A549 (cell line): ENCODE results near the gene CYP1A2. TPM values are rescaled to one million over a fixed set of nuclear protein-coding genes. Genes with fewer than 3 reads are reported as not detected.

Experiments
- ATAC-seq, 2 experiments: fragments of 200-7000 bp in 1 of 2; fragments of >200 bp in 1 of 2; cut with Nextera tagmentation in 1 of 2; cut with Tn5 transposase in 1 of 2; 3 replicates each; pipeline versions ENCODE4 v1.8.0 to v1.9.1; 2018 to 2020; ENCODE audit warnings: mild to moderate bottlenecking in 1 of 2, moderate library complexity in 1 of 2
- CTCF ChIA-PET: fragments of 300-600 bp; sonication (Branson Sonifier 250); formaldehyde crosslinking; extraction: SDS; loops from one replicate; lab custom pipeline; 2021; ENCODE audit warnings: antibody characterized with exemption, inconsistent platforms; lab: Yijun Ruan, JAX
- POLR2A ChIA-PET: fragments of 350-600 bp; formaldehyde crosslinking; extraction: SDS; loops from one replicate; lab custom pipeline; 2021; ENCODE audit warnings: antibody characterized with exemption, inconsistent platforms; lab: Yijun Ruan, JAX
- DNase-seq, 2 experiments: peaks; one replicate each; pipeline versions ENCODE4 v3.0.0 to v3.0.0-alpha.2; 2011 to 2016; ENCODE audit warnings: low read depth in 1 of 2, low spot score in 1 of 2
- FAIRE-seq: peaks from 2 replicates; lab custom pipeline; 2011; peaks lifted over from hg19 to GRCh38; lab: Jason Lieb, UNC
- H3K27ac ChIP-seq, 2 experiments: fragments of >200 bp; sonication (Bioruptor Twin); formaldehyde crosslinking; 3 replicates each; pipeline ENCODE4 v1.5.1; 2016 to 2017
- H3K4me1 ChIP-seq: fragments of >200 bp; sonication (Bioruptor Twin); formaldehyde crosslinking; 3 replicates; pipeline ENCODE4 v1.6.1; 2016
- H3K4me2 ChIP-seq: fragments of >200 bp; sonication (Bioruptor Twin); formaldehyde crosslinking; 3 replicates; pipeline ENCODE4 v1.6.1; 2016
- H3K4me3 ChIP-seq: fragments of >200 bp; sonication (Bioruptor Twin); formaldehyde crosslinking; 3 replicates; pipeline ENCODE4 v1.5.1; 2016
- H3K9me3 ChIP-seq: fragments of >200 bp; sonication (Bioruptor Twin); formaldehyde crosslinking; 3 replicates; pipeline ENCODE4 v1.6.1; 2016
- CHD4 ChIP-seq: fragments of 200-600 bp; sonication (generic); IDR thresholded peaks from 2 replicates; pipeline ENCODE4 v1.6.1; 2016; ENCODE audit warnings: antibody characterized with exemption, mild to moderate bottlenecking, borderline replicate concordance
- EHMT2 ChIP-seq: fragments of 200-600 bp; sonication (generic); IDR thresholded peaks from 2 replicates; pipeline ENCODE4 v1.6.1; 2016; ENCODE audit warnings: antibody characterized with exemption, low read depth, mild to moderate bottlenecking, moderate library complexity
- ESRRA ChIP-seq: fragments of 150-350 bp; IDR thresholded peaks from 2 replicates; pipeline ENCODE4 v1.6.1; 2014; ENCODE audit warnings: mild to moderate bottlenecking, low read length, borderline replicate concordance
- FOXS1 ChIP-seq: fragments of 250-450 bp; sonication (Bioruptor Pico); IDR thresholded peaks from 2 replicates; pipeline ENCODE4 v1.5.0; 2020; ENCODE audit warnings: mild to moderate bottlenecking, moderate library complexity
- HEYL ChIP-seq: fragments of 250-450 bp; sonication (Bioruptor Pico); IDR thresholded peaks from 2 replicates; pipeline ENCODE4 v1.8.0; 2021; ENCODE audit warnings: mild to moderate bottlenecking, moderate library complexity
- HOXB5 ChIP-seq: fragments of 250-450 bp; sonication (Bioruptor Pico); IDR thresholded peaks from 2 replicates; pipeline ENCODE4 v1.5.0; 2020; ENCODE audit warnings: mild to moderate bottlenecking, moderate library complexity
- JUN ChIP-seq, 2 experiments: fragments of >200 bp; sonication (Bioruptor Twin); formaldehyde crosslinking; IDR thresholded peaks; 2 replicates in 1 of 2; 3 replicates in 1 of 2; pipeline ENCODE4 v1.6.1; 2016 to 2017
- KDM5A ChIP-seq: fragments of 200-600 bp; sonication (generic); IDR thresholded peaks from 2 replicates; pipeline ENCODE4 v1.6.1; 2016; ENCODE audit warnings: antibody characterized with exemption, mild to moderate bottlenecking
- MAZ ChIP-seq: fragments of 150-350 bp; IDR thresholded peaks from 2 replicates; pipeline ENCODE4 v1.6.1; 2014; ENCODE audit warnings: antibody characterized with exemption, low read depth, low read length, borderline replicate concordance
- NR3C1 ChIP-seq: fragments of >200 bp; sonication (Bioruptor Twin); formaldehyde crosslinking; IDR thresholded peaks from 3 replicates; pipeline ENCODE4 v1.6.1; 2017
- POLR2AphosphoS2 ChIP-seq: conservative IDR thresholded peaks from 2 replicates; pipeline ENCODE4 v1.6.1; 2012; ENCODE audit warnings: low read length, improper control_type of control experiment, inconsistent platforms
- RAD21 ChIP-seq, 2 experiments: fragments of >200 bp in 1 of 2; sonication (Bioruptor Twin) in 1 of 2; formaldehyde crosslinking in 1 of 2; IDR thresholded peaks in 1 of 2; conservative IDR thresholded peaks in 1 of 2; 2 replicates in 1 of 2; 3 replicates in 1 of 2; pipeline ENCODE4 v1.6.1; 2012 to 2018; ENCODE audit warnings: inconsistent platforms in 1 of 2
- RARB ChIP-seq: fragments of 250-450 bp; sonication (Bioruptor Pico); IDR thresholded peaks from 2 replicates; pipeline ENCODE4 v1.8.0; 2021; ENCODE audit warnings: mild to moderate bottlenecking, moderate library complexity
- RFX5 ChIP-seq: fragments of 450-650 bp; IDR thresholded peaks from 2 replicates; pipeline ENCODE4 v1.7.1; 2014; ENCODE audit warnings: antibody characterized with exemption, mild to moderate bottlenecking, moderate library complexity
- SMC3 ChIP-seq: fragments of >200 bp; sonication (Bioruptor Twin); formaldehyde crosslinking; IDR thresholded peaks from 3 replicates; pipeline ENCODE4 v1.6.1; 2018; ENCODE audit warnings: inconsistent platforms
- TP53 ChIP-seq: fragments of 250-450 bp; sonication (Bioruptor Pico); IDR thresholded peaks from 2 replicates; pipeline ENCODE4 v1.5.0; 2021; ENCODE audit warnings: mild to moderate bottlenecking, moderate library complexity
- ZC3H11A ChIP-seq: fragments of 450-650 bp; IDR thresholded peaks from 2 replicates; pipeline ENCODE4 v1.6.1; 2014; ENCODE audit warnings: antibody characterized with exemption, mild to moderate bottlenecking
- WGBS: methylation state at CpG from one replicate; pipeline ENCODE4 v1.1.6; 2017; ENCODE audit errors: missing lambda C conversion rate; 5-methylcytosine and 5-hydroxymethylcytosine counted together
- polyA plus RNA-seq, 4 experiments: library from polyadenylated mRNA; depleted of rRNA in 3 of 4; stranded (reverse); fragments of >200 nt; fragmentation: RNase III in 1 of 4; extraction: RNeasy Plus Mini Kit Qiagen cat#74134 plus additional on column Dnase treatment in 1 of 4; gene quantifications; 2 replicates in 3 of 4; 3 replicates in 1 of 4; pipeline ENCODE4 v1.2.3, GENCODE V29; 2011 to 2017
- TF ChIP-seq, protein P1 (sequence below): fragments of 250-450 bp; sonication (Bioruptor Pico); IDR thresholded peaks from 2 replicates; pipeline ENCODE4 v1.5.0; 2021; ENCODE audit warnings: mild to moderate bottlenecking, moderate library complexity, borderline replicate concordance
- TF ChIP-seq, protein P2 (sequence below): fragments of 450-650 bp; IDR thresholded peaks from 2 replicates; pipeline ENCODE4 v1.6.1; 2014; ENCODE audit warnings: antibody characterized with exemption
- TF ChIP-seq, protein P3 (sequence below): fragments of >200 bp; sonication (Bioruptor Twin); formaldehyde crosslinking; IDR thresholded peaks from 3 replicates; pipeline ENCODE4 v1.6.1; 2016
- TF ChIP-seq, protein P4 (sequence below): IDR thresholded peaks from 2 replicates; pipeline ENCODE4 v1.6.1; 2012
- TF ChIP-seq, protein P5 (sequence below): fragments of 150-350 bp; IDR thresholded peaks from 2 replicates; pipeline ENCODE4 v1.6.1; 2014; ENCODE audit warnings: low read depth, mild to moderate bottlenecking, low read length
- TF ChIP-seq, protein P6 (sequence below): fragments of >200 bp; sonication (Bioruptor Twin); formaldehyde crosslinking; IDR thresholded peaks from 3 replicates; pipeline ENCODE4 v1.5.1; 2016
- TF ChIP-seq, protein P7 (sequence below): fragments of 250-450 bp; sonication (Bioruptor Pico); IDR thresholded peaks from 2 replicates; pipeline ENCODE4 v1.5.0; 2020; ENCODE audit warnings: low read depth, mild to moderate bottlenecking, moderate library complexity

The CYP1A2 gene
- polyA plus RNA-seq, 2 of the 4 experiments (the other 2 are of a cell fraction) = not detected

DNA sequence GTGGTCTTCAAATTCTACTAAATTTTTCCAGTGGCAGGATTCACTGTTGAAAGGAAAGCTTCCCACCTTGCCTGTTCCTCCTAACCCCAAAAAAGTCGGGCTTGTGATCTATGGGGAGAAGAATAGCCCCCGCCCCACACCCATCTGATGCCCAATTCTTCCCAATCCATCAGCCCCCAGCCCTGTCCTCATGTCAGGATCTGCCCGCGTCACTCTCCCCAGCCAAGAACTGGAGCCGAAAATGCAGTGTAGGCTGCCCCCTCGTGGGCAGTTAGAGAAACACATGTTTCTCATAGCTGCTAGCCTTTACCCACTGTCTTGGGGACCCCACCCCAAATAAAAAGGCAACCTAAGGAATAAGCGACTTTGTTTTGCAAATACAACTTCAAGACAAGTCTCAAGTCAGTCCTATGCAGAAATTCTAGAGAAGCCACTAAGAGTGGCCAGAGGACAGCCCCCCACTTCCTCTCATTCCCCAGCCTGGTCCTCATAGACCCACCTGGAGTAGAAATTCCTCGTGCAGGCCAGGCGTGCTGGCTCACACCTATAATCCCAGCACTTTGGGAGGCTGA is 20.2 kb downstream of the CYP1A2 start (continued):
- TF ChIP-seq, protein P1, sequence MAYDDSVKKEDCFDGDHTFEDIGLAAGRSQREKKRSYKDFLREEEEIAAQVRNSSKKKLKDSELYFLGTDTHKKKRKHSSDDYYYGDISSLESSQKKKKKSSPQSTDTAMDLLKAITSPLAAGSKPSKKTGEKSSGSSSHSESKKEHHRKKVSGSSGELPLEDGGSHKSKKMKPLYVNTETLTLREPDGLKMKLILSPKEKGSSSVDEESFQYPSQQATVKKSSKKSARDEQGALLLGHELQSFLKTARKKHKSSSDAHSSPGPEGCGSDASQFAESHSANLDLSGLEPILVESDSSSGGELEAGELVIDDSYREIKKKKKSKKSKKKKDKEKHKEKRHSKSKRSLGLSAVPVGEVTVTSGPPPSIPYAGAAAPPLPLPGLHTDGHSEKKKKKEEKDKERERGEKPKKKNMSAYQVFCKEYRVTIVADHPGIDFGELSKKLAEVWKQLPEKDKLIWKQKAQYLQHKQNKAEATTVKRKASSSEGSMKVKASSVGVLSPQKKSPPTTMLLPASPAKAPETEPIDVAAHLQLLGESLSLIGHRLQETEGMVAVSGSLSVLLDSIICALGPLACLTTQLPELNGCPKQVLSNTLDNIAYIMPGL (CRISPR knock-in tag) = no peak
- TF ChIP-seq TP53 (CRISPR knock-in tag) (no peak), FOXS1 (no peak), RARB (CRISPR knock-in tag) (no peak), ZC3H11A (no peak), HEYL (CRISPR knock-in tag) (no peak), POLR2AphosphoS2 (no peak), EHMT2 (no peak), RAD21 (conservative IDR thresholded peaks at IDR 0.05 in 1 of 2, IDR thresholded peaks at IDR 0.05 in 1 of 2) (peak; percentile 97), HOXB5 (CRISPR knock-in tag) (no peak)
- TF ChIP-seq, protein P2, sequence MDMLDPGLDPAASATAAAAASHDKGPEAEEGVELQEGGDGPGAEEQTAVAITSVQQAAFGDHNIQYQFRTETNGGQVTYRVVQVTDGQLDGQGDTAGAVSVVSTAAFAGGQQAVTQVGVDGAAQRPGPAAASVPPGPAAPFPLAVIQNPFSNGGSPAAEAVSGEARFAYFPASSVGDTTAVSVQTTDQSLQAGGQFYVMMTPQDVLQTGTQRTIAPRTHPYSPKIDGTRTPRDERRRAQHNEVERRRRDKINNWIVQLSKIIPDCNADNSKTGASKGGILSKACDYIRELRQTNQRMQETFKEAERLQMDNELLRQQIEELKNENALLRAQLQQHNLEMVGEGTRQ = no peak
- TF ChIP-seq, protein P3, sequence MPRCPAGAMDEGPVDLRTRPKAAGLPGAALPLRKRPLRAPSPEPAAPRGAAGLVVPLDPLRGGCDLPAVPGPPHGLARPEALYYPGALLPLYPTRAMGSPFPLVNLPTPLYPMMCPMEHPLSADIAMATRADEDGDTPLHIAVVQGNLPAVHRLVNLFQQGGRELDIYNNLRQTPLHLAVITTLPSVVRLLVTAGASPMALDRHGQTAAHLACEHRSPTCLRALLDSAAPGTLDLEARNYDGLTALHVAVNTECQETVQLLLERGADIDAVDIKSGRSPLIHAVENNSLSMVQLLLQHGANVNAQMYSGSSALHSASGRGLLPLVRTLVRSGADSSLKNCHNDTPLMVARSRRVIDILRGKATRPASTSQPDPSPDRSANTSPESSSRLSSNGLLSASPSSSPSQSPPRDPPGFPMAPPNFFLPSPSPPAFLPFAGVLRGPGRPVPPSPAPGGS = no peak
- TF ChIP-seq, protein P4, sequence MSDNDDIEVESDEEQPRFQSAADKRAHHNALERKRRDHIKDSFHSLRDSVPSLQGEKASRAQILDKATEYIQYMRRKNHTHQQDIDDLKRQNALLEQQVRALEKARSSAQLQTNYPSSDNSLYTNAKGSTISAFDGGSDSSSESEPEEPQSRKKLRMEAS = peak; percentile 49; the same call in 1 of the 2 replicates

DNA sequence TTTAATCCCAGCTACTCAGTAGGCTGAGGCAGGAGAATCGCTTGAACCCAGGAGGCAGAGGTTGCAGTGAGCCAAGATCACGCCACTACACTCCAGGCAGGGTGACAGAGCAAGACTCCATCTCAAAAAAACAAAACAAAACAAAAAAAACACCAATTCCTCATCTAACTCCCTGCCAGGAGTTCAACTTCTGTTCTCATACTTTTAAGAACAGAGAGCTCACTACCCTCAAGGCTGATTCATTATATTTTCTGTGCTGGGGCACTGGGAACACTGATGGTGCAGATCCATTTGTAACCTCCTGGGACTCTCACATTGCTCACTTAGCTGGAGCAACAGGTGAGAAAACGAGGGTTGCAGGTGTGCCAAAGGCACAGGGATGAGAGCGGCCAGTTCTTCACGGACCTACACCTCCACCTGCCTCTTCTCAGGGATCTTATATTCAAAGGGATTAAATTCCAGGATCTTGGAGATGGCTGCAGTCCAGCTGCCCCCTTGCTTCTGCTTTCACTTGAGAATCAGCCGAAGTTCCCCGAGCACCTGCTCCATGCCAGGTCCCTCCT is 20.9 kb downstream of the CYP1A2 start:
- TF ChIP-seq, protein P5, sequence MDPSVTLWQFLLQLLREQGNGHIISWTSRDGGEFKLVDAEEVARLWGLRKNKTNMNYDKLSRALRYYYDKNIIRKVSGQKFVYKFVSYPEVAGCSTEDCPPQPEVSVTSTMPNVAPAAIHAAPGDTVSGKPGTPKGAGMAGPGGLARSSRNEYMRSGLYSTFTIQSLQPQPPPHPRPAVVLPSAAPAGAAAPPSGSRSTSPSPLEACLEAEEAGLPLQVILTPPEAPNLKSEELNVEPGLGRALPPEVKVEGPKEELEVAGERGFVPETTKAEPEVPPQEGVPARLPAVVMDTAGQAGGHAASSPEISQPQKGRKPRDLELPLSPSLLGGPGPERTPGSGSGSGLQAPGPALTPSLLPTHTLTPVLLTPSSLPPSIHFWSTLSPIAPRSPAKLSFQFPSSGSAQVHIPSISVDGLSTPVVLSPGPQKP = no peak
- TF ChIP-seq KDM5A (no peak), CHD4 (no peak), ESRRA (no peak), JUN (IDR thresholded peaks at IDR 0.05) (no peak), MAZ (no peak), NR3C1 (no peak), RFX5 (no peak), SMC3 (no peak)
- TF ChIP-seq, protein P6, sequence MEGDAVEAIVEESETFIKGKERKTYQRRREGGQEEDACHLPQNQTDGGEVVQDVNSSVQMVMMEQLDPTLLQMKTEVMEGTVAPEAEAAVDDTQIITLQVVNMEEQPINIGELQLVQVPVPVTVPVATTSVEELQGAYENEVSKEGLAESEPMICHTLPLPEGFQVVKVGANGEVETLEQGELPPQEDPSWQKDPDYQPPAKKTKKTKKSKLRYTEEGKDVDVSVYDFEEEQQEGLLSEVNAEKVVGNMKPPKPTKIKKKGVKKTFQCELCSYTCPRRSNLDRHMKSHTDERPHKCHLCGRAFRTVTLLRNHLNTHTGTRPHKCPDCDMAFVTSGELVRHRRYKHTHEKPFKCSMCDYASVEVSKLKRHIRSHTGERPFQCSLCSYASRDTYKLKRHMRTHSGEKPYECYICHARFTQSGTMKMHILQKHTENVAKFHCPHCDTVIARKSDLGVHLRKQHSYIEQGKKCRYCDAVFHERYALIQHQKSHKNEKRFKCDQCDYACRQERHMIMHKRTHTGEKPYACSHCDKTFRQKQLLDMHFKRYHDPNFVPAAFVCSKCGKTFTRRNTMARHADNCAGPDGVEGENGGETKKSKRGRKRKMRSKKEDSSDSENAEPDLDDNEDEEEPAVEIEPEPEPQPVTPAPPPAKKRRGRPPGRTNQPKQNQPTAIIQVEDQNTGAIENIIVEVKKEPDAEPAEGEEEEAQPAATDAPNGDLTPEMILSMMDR = no peak
- TF ChIP-seq, protein P7, sequence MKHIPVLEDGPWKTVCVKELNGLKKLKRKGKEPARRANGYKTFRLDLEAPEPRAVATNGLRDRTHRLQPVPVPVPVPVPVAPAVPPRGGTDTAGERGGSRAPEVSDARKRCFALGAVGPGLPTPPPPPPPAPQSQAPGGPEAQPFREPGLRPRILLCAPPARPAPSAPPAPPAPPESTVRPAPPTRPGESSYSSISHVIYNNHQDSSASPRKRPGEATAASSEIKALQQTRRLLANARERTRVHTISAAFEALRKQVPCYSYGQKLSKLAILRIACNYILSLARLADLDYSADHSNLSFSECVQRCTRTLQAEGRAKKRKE (CRISPR knock-in tag) = no peak
- 25% methylated on average over 7 of the region's 7 CpGs for WGBS
- ATAC-seq (0 out of 6 replicates have a peak, but pooled peaks of 1 of the 2 experiments have one; percentile 11), FAIRE-seq (no peak), DNase-seq (no peak)
- Histone ChIP-seq H3K9me3 (no peaks in the 10 kb centered on the region), H3K4me2 (no peak overlapping the region), H3K27ac (no peak overlapping the region), H3K4me3 (no peak overlapping the region), H3K4me1 (peaks cover 7% of the 10 kb centered on the region; the same call in 2 of the 3 replicates)
- ChIA-PET POLR2A (no interaction called here), CTCF (interaction anchor here (0.5 to 65.6 kb wide), 45 partner anchors 10 to 600 kb away, joined by 3 to 1908 read pairs (median 5); partner anchors contain the start of genes CLK3, CPLX3, CSK and CYP11A1)
